B cell (primary cell): ENCODE results near the gene ADARB2.

Experiments
- CTCF ChIP-seq: fragments of 200-600 bp; IDR thresholded peaks from one replicate; pipeline ENCODE4 v1.8.0; 2022; ENCODE audit warnings: antibody characterized with exemption, mild to moderate bottlenecking
- EZH2 ChIP-seq: IDR thresholded peaks from 2 replicates; pipeline ENCODE4 v1.6.1; 2012; ENCODE audit warnings: borderline replicate concordance, low read depth, mild to moderate bottlenecking, moderate library complexity, low read length; ENCODE audit not compliant: insufficient read depth, poor library complexity, severe bottlenecking

- TF ChIP-seq CTCF (no peak), EZH2 (no peak)
Observed at GRCh38 chr10:1645896-1646295, 91.4 kb downstream of the ADARB2 start.
